SJSA1 (cell line): ENCODE data around the gene PPP2R5C. TPM values are rescaled to one million over a fixed set of nuclear protein-coding genes. Genes with fewer than 3 reads are reported as not detected.

Source experiments
- DNase-seq, 2 experiments: peaks; one replicate each; pipeline ENCODE4 v3.0.0-alpha.2; 2015 to 2020; ENCODE audit warnings: low spot score in 2 of 2, low read depth in 1 of 2
- H3K27ac ChIP-seq: fragments of 250-450 bp; sonication (Bioruptor Pico); 2 replicates; pipeline ENCODE4 v1.5.1; 2020; ENCODE audit warnings: mild to moderate bottlenecking, moderate library complexity
- H3K27me3 ChIP-seq: fragments of 250-450 bp; sonication (Bioruptor Pico); replicated peaks from 2 replicates; pipeline ENCODE4 v1.5.1; 2020; ENCODE audit warnings: mild to moderate bottlenecking, moderate library complexity
- H3K36me3 ChIP-seq: fragments of 250-450 bp; sonication (Bioruptor Pico); 2 replicates; pipeline ENCODE4 v1.5.1; 2020; ENCODE audit warnings: mild to moderate bottlenecking
- H3K4me1 ChIP-seq: fragments of 250-450 bp; sonication (Bioruptor Pico); replicated peaks from 2 replicates; pipeline ENCODE4 v1.6.1; 2021; ENCODE audit warnings: mild to moderate bottlenecking
- H3K4me3 ChIP-seq: fragments of 250-450 bp; sonication (Bioruptor Pico); 2 replicates; pipeline ENCODE4 v1.5.1; 2020; ENCODE audit warnings: mild to moderate bottlenecking
- H3K9me3 ChIP-seq: fragments of 250-450 bp; sonication (Bioruptor Pico); replicated peaks from 2 replicates; pipeline ENCODE4 v1.5.1; 2020; ENCODE audit warnings: mild to moderate bottlenecking
- total RNA-seq: library from RNA; depleted of rRNA; stranded (reverse); fragments of >200 nt; shearing (Covaris generic); gene quantifications from 2 replicates; pipeline ENCODE4 v1.2.3, GENCODE V29; 2014

PPP2R5C gene
- total RNA-seq, 1 experiment from 2014 or later, result 81.1 TPM

- Histone ChIP-seq H3K27ac (no peak overlapping the region), H3K9me3 (no peaks in the 10 kb centered on the region)
- no peak for DNase-seq
These were observed 116.8 kb downstream of the PPP2R5C start for GRCh38 chr14:101878211-101878821.

GRCh38 chr14:101878822-101879528, 117.5 kb downstream of the PPP2R5C start:
- Histone ChIP-seq H3K9me3 (no peaks in the 10 kb centered on the region), H3K27me3 (no peaks in the 10 kb centered on the region), H3K4me3 (no peak overlapping the region), H3K27ac (no peak overlapping the region), H3K4me1 (peaks cover 17% of the 10 kb centered on the region), H3K36me3 (peaks cover 15% of the 10 kb centered on the region)
- DNase-seq, result no peak

More at GRCh38 chr14:101878211-101878821, 116.8 kb downstream of the PPP2R5C start:
- Histone ChIP-seq H3K4me3 (no peak overlapping the region), H3K27me3 (no peaks in the 10 kb centered on the region), H3K4me1 (peaks cover 17% of the 10 kb centered on the region), H3K36me3 (peaks cover 8% of the 10 kb centered on the region)

- DNase-seq, result no peak
- H3K4me1 ChIP-seq, result peaks cover 17% of the 10 kb centered on the region
- H3K27ac ChIP-seq, result no peak overlapping the region
- H3K4me3 ChIP-seq, result no peak overlapping the region
- H3K27me3 ChIP-seq, result no peaks in the 10 kb centered on the region
- peaks cover 22% of the 10 kb centered on the region for H3K36me3 ChIP-seq
- no peaks in the 10 kb centered on the region for H3K9me3 ChIP-seq
These were observed 118.2 kb downstream of the PPP2R5C start for GRCh38 chr14:101879529-101880336.

- Histone ChIP-seq H3K36me3 (peaks cover 28% of the 10 kb centered on the region), H3K4me3 (no peak overlapping the region), H3K27me3 (no peaks in the 10 kb centered on the region), H3K27ac (no peak overlapping the region), H3K9me3 (no peaks in the 10 kb centered on the region), H3K4me1 (peaks cover 9% of the 10 kb centered on the region)
- no peak for DNase-seq
These were observed 119.9 kb downstream of the PPP2R5C start for GRCh38 chr14:101881426-101881825.

- H3K4me1 ChIP-seq, result peaks cover under 1% of the 10 kb centered on the region
- H3K27ac ChIP-seq, result no peak overlapping the region
- DNase-seq, result no peak
- H3K4me3 ChIP-seq, result no peak overlapping the region
- H3K9me3 ChIP-seq, result no peaks in the 10 kb centered on the region
- no peaks in the 10 kb centered on the region for H3K27me3 ChIP-seq
- peaks cover 37% of the 10 kb centered on the region for H3K36me3 ChIP-seq
These were observed 120.8 kb downstream of the PPP2R5C start for GRCh38 chr14:101882141-101882935.

- peaks cover 41% of the 10 kb centered on the region for H3K36me3 ChIP-seq
- no peaks in the 10 kb centered on the region for H3K9me3 ChIP-seq
- DNase-seq, result no peak
- no peaks in the 10 kb centered on the region for H3K4me1 ChIP-seq
- H3K27me3 ChIP-seq, result no peaks in the 10 kb centered on the region
- H3K4me3 ChIP-seq, result no peak overlapping the region
- no peak overlapping the region for H3K27ac ChIP-seq
These were observed 122.8 kb downstream of the PPP2R5C start for GRCh38 chr14:101884089-101884933.

- H3K4me3 ChIP-seq, result no peak overlapping the region
- no peaks in the 10 kb centered on the region for H3K4me1 ChIP-seq
- H3K9me3 ChIP-seq, result no peaks in the 10 kb centered on the region
- no peak overlapping the region for H3K27ac ChIP-seq
- H3K36me3 ChIP-seq, result peaks cover 39% of the 10 kb centered on the region
- H3K27me3 ChIP-seq, result no peaks in the 10 kb centered on the region
- DNase-seq, result no peak
These were observed 123.5 kb downstream of the PPP2R5C start for GRCh38 chr14:101884934-101885576.

- Histone ChIP-seq H3K36me3 (peaks cover 52% of the 10 kb centered on the region), H3K9me3 (no peaks in the 10 kb centered on the region), H3K4me3 (no peak overlapping the region), H3K4me1 (no peaks in the 10 kb centered on the region), H3K27me3 (no peaks in the 10 kb centered on the region), H3K27ac (no peak overlapping the region)
- no peak for DNase-seq
These were observed 125.7 kb downstream of the PPP2R5C start for GRCh38 chr14:101887219-101887618.

- H3K4me3 ChIP-seq, result no peak overlapping the region
- H3K27me3 ChIP-seq, result no peaks in the 10 kb centered on the region
- DNase-seq, result no peak
- peaks cover 59% of the 10 kb centered on the region for H3K36me3 ChIP-seq
- H3K4me1 ChIP-seq, result no peaks in the 10 kb centered on the region
- no peak overlapping the region for H3K27ac ChIP-seq
- no peaks in the 10 kb centered on the region for H3K9me3 ChIP-seq
These were observed 126.7 kb downstream of the PPP2R5C start for GRCh38 chr14:101888182-101888581.

GRCh38 chr14:101889366-101889765, 127.9 kb downstream of the PPP2R5C start:
- Histone ChIP-seq H3K36me3 (peaks cover 54% of the 10 kb centered on the region), H3K27ac (no peak overlapping the region), H3K27me3 (no peaks in the 10 kb centered on the region), H3K4me1 (no peaks in the 10 kb centered on the region), H3K4me3 (no peak overlapping the region), H3K9me3 (no peaks in the 10 kb centered on the region)
- no peak for DNase-seq

- Histone ChIP-seq H3K36me3 (peaks cover 54% of the 10 kb centered on the region), H3K4me1 (no peaks in the 10 kb centered on the region), H3K4me3 (no peak overlapping the region), H3K27me3 (no peaks in the 10 kb centered on the region), H3K27ac (no peak overlapping the region), H3K9me3 (no peaks in the 10 kb centered on the region)
- no peak for DNase-seq
These were observed 128.4 kb downstream of the PPP2R5C start for GRCh38 chr14:101889898-101890297.

GRCh38 chr14:101891471-101891870, 130.0 kb downstream of the PPP2R5C start:
- Histone ChIP-seq H3K4me1 (no peaks in the 10 kb centered on the region), H3K9me3 (no peaks in the 10 kb centered on the region), H3K36me3 (peaks cover 57% of the 10 kb centered on the region), H3K27ac (no peak overlapping the region), H3K27me3 (no peaks in the 10 kb centered on the region), H3K4me3 (no peak overlapping the region)
- DNase-seq, result no peak
